Skeletal muscle cell (primary cell): ENCODE measurements around the gene GCN1.
"Not testable (repeated sequence)": the region's sequence is repeated elsewhere in the genome, so short reads cannot be mapped to it uniquely, and the experiment has no call there.

ENCODE experiments used
- DNase-seq: peaks from one replicate; pipeline ENCODE4 v3.0.0-alpha.2; 2010; ENCODE audit warnings: low read depth
- H3K4me3 ChIP-seq: 2 replicates; pipeline ENCODE4 v1.5.1; 2011; ENCODE audit warnings: low read depth, mild to moderate bottlenecking, control low read depth, low read length, moderate library complexity

Gene GCN1

GRCh38 chr12:120196817-120197541 is 2.5 kb upstream of the GCN1 start:
- not testable (repeated sequence) for H3K4me3 ChIP-seq, DNase-seq

GRCh38 chr12:120196363-120196762 is 1.8 kb upstream of the GCN1 start:
- DNase-seq: no peak
- no peak overlapping the region for H3K4me3 ChIP-seq

- H3K4me3 ChIP-seq: peak overlapping the region; percentile 82
- DNase-seq: no peak
Measured at GRCh38 chr12:120194226-120194533, 335 bp downstream of the GCN1 start.

GRCh38 chr12:120193286-120193685 is 1.2 kb downstream of the GCN1 start:
- peak overlapping the region; percentile 82 for H3K4me3 ChIP-seq
- DNase-seq: not testable (repeated sequence)

- no peak for DNase-seq
- no peak overlapping the region for H3K4me3 ChIP-seq
Measured at GRCh38 chr12:120190985-120191480, 3.5 kb downstream of the GCN1 start.

GRCh38 chr12:120190386-120190785 is 4.1 kb downstream of the GCN1 start:
- no peak for DNase-seq
- H3K4me3 ChIP-seq: no peak overlapping the region

GRCh38 chr12:120186654-120187053 is 7.9 kb downstream of the GCN1 start:
- no peak for DNase-seq

GRCh38 chr12:120183211-120183631 is 11.3 kb downstream of the GCN1 start:
- no peak overlapping the region for H3K4me3 ChIP-seq
- no peak for DNase-seq

More at GRCh38 chr12:120186654-120187053, 7.9 kb downstream of the GCN1 start:
- H3K4me3 ChIP-seq: no peak overlapping the region

GRCh38 chr12:120181991-120182631 is 12.4 kb downstream of the GCN1 start:
- H3K4me3 ChIP-seq: no peak overlapping the region
- DNase-seq: no peak

- no peak overlapping the region for H3K4me3 ChIP-seq
- no peak for DNase-seq
Measured at GRCh38 chr12:120180975-120181374, 13.5 kb downstream of the GCN1 start.

GRCh38 chr12:120175537-120175936 is 19.0 kb downstream of the GCN1 start:
- DNase-seq: no peak
- no peak overlapping the region for H3K4me3 ChIP-seq

GRCh38 chr12:120175062-120175461 is 19.5 kb downstream of the GCN1 start:
- no peak overlapping the region for H3K4me3 ChIP-seq
- DNase-seq: no peak

GRCh38 chr12:120172053-120172452 is 22.5 kb downstream of the GCN1 start:
- H3K4me3 ChIP-seq: no peak overlapping the region
- DNase-seq: no peak

- DNase-seq: no peak
- H3K4me3 ChIP-seq: no peak overlapping the region
Measured at GRCh38 chr12:120170631-120171030, 23.9 kb downstream of the GCN1 start.

- no peak overlapping the region for H3K4me3 ChIP-seq
- no peak for DNase-seq
Measured at GRCh38 chr12:120169946-120170345, 24.6 kb downstream of the GCN1 start.

- DNase-seq: no peak
- no peak overlapping the region for H3K4me3 ChIP-seq
Measured at GRCh38 chr12:120168337-120168736, 26.2 kb downstream of the GCN1 start.

GRCh38 chr12:120167529-120168095 is 26.9 kb downstream of the GCN1 start:
- DNase-seq: no peak
- H3K4me3 ChIP-seq: no peak overlapping the region

GRCh38 chr12:120164293-120164692 is 30.2 kb downstream of the GCN1 start:
- no peak for DNase-seq
- H3K4me3 ChIP-seq: no peak overlapping the region

GRCh38 chr12:120162763-120163162 is 31.8 kb downstream of the GCN1 start:
- no peak overlapping the region for H3K4me3 ChIP-seq
- DNase-seq: no peak

GRCh38 chr12:120161852-120162251 is 32.7 kb downstream of the GCN1 start:
- no peak for DNase-seq
- no peak overlapping the region for H3K4me3 ChIP-seq
